ENCODE results near the gene PDE6B. TPM values are rescaled to one million over a fixed set of nuclear protein-coding genes. Genes with fewer than 3 reads are reported as not detected.

Gene PDE6B
- total RNA-seq, 2 experiments from 2014 or later = not detected

- no TSS peak for BruUV-seq (replicated peaks)
- ChIA-PET POLR2A (no interaction called here), CTCF (ENCODE audit: unreplicated experiment) (interaction anchor here (0.6 kb wide), 1 partner anchor 640 kb away, joined by 3 read pairs; no protein-coding TSS in a partner anchor)
- peaks cover 22% of the 10 kb centered on the region for H3K36me3 ChIP-seq (ENCODE audit: insufficient read depth, low read length)
- H3K4me1 ChIP-seq (ENCODE audit: insufficient read depth, low read length, poor library complexity, severe bottlenecking) = peaks cover 6% of the 10 kb centered on the region
- H3K4me3 ChIP-seq (ENCODE audit: low read depth, low read length, poor library complexity, severe bottlenecking) = peak overlapping the region; percentile 82
- intact Hi-C loops (cut with micrococcal nuclease; ENCODE audit: unreplicated experiment) = no loop called here
- no peak for DNase-seq (ENCODE audit: low spot score)
- TF ChIP-seq, protein P1, sequence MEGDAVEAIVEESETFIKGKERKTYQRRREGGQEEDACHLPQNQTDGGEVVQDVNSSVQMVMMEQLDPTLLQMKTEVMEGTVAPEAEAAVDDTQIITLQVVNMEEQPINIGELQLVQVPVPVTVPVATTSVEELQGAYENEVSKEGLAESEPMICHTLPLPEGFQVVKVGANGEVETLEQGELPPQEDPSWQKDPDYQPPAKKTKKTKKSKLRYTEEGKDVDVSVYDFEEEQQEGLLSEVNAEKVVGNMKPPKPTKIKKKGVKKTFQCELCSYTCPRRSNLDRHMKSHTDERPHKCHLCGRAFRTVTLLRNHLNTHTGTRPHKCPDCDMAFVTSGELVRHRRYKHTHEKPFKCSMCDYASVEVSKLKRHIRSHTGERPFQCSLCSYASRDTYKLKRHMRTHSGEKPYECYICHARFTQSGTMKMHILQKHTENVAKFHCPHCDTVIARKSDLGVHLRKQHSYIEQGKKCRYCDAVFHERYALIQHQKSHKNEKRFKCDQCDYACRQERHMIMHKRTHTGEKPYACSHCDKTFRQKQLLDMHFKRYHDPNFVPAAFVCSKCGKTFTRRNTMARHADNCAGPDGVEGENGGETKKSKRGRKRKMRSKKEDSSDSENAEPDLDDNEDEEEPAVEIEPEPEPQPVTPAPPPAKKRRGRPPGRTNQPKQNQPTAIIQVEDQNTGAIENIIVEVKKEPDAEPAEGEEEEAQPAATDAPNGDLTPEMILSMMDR (conservative IDR thresholded peaks at IDR 0.05; ENCODE audit: low read length) = no peak
- no peak for TF ChIP-seq EZH2phosphoT487 (IDR thresholded peaks at IDR 0.05; ENCODE audit: borderline replicate concordance, low read depth, low read length)
- peaks cover 17% of the 10 kb centered on the region; the same call in 1 of the 2 replicates for H3K79me2 ChIP-seq (ENCODE audit: insufficient read depth, low read depth, low read length)
- no peaks in the 10 kb centered on the region for H3K9me3 ChIP-seq (ENCODE audit: low read length)
- H3K4me2 ChIP-seq (ENCODE audit: low read length) = peak overlapping the region; percentile 60
- no peaks in the 10 kb centered on the region for H3K9me2 ChIP-seq (ENCODE audit: insufficient read depth, low read length)
- no peaks in the 10 kb centered on the region for H4K20me1 ChIP-seq (ENCODE audit: insufficient read depth, low read length)
- no peak overlapping the region for H3K27ac ChIP-seq (ENCODE audit: low read depth, low read length, poor library complexity, severe bottlenecking)
- no peak overlapping the region for H2AFZ ChIP-seq (ENCODE audit: low read length)
These were observed 81.6 kb downstream of the PDE6B start for GRCh38 chr4:706834-707598.

DNA sequence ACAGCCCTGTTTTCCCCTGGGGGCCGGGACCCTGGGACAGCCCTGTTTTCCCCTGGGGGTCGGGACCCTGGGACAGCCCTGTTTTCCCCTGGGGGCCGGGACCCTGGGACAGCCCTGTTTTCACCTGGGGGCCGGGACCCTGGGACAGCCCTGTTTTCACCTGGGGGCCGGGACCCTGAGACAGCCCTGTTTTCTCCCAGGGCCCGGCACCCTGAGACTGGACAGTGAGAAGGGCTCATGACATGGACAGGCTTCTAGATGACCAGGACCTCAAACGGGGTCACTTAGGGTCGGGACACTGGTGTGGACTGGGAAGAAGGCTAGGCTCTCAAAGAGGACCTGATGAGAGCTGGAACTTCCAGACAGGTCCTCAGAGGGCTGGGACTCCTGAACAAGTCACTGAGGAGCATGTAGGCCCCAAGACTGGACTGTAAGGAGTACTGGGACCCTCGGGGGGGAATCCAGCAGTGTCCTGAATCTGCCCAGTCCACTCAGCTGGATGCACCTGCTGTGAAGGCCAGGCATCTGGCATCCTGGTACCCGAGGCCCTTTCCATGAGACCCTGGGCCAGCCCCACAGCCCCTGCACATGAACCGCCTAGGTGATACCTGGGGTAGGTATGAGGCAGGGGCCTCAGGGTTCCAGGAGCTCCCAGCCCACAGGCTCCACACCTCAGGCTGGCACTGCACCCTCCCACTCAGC, 82.7 kb downstream of the PDE6B start:
- no peak for DNase-seq (ENCODE audit: low spot score)
- TF ChIP-seq, protein P1 (conservative IDR thresholded peaks at IDR 0.05; ENCODE audit: low read length) = no peak
- TF ChIP-seq EZH2phosphoT487 (IDR thresholded peaks at IDR 0.05; ENCODE audit: borderline replicate concordance, low read depth, low read length) = no peak
- Histone ChIP-seq H2AFZ (ENCODE audit: low read length) (no peak overlapping the region), H3K27ac (ENCODE audit: low read depth, low read length, poor library complexity, severe bottlenecking) (no peak overlapping the region), H3K9me3 (ENCODE audit: low read length) (no peaks in the 10 kb centered on the region), H3K79me2 (ENCODE audit: insufficient read depth, low read depth, low read length) (peaks cover 26% of the 10 kb centered on the region; the same call in 1 of the 2 replicates), H3K4me1 (ENCODE audit: insufficient read depth, low read length, poor library complexity, severe bottlenecking) (peaks cover 6% of the 10 kb centered on the region), H3K4me2 (ENCODE audit: low read length) (no peak overlapping the region), H4K20me1 (ENCODE audit: insufficient read depth, low read length) (no peaks in the 10 kb centered on the region), H3K4me3 (ENCODE audit: low read depth, low read length, poor library complexity, severe bottlenecking) (no peak overlapping the region), H3K36me3 (ENCODE audit: insufficient read depth, low read length) (peaks cover 31% of the 10 kb centered on the region), H3K9me2 (ENCODE audit: insufficient read depth, low read length) (no peaks in the 10 kb centered on the region)
- intact Hi-C loops (cut with micrococcal nuclease; ENCODE audit: unreplicated experiment) = no loop called here
- POLR2A ChIA-PET = no interaction called here
- BruUV-seq (replicated peaks) = no TSS peak
- CTCF ChIA-PET (ENCODE audit: unreplicated experiment) = no interaction called here

DNA sequence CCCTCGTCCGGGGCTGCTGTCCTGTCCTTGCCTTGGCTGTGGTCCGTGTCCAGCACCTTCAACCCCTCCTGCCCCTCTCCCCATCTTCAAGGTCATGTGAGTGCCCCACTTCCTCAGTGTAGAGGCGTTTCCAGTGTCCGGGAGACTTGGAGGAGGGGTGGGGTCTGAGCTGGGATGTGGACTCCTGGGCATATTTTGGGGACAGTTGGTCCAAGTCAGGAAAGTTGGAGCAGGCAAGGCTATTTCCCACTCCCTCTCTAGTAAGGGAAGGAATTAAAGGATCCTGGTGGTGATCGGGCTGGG, 83.2 kb downstream of the PDE6B start:
- Histone ChIP-seq H3K4me1 (ENCODE audit: insufficient read depth, low read length, poor library complexity, severe bottlenecking) (peaks cover 6% of the 10 kb centered on the region), H3K36me3 (ENCODE audit: insufficient read depth, low read length) (peaks cover 36% of the 10 kb centered on the region), H3K4me3 (ENCODE audit: low read depth, low read length, poor library complexity, severe bottlenecking) (no peak overlapping the region), H3K4me2 (ENCODE audit: low read length) (no peak overlapping the region), H3K9me2 (ENCODE audit: insufficient read depth, low read length) (no peaks in the 10 kb centered on the region), H3K79me2 (ENCODE audit: insufficient read depth, low read depth, low read length) (peaks cover 31% of the 10 kb centered on the region; the same call in 1 of the 2 replicates), H3K9me3 (ENCODE audit: low read length) (no peaks in the 10 kb centered on the region), H2AFZ (ENCODE audit: low read length) (no peak overlapping the region), H4K20me1 (ENCODE audit: insufficient read depth, low read length) (no peaks in the 10 kb centered on the region), H3K27ac (ENCODE audit: low read depth, low read length, poor library complexity, severe bottlenecking) (no peak overlapping the region)
- ChIA-PET CTCF (ENCODE audit: unreplicated experiment) (no interaction called here), POLR2A (no interaction called here)
- no TSS peak for BruUV-seq (replicated peaks)
- TF ChIP-seq, protein P1 (conservative IDR thresholded peaks at IDR 0.05; ENCODE audit: low read length) = no peak
- TF ChIP-seq EZH2phosphoT487 (IDR thresholded peaks at IDR 0.05; ENCODE audit: borderline replicate concordance, low read depth, low read length) = no peak
- DNase-seq (ENCODE audit: low spot score) = no peak
- intact Hi-C loops (cut with micrococcal nuclease; ENCODE audit: unreplicated experiment) = no loop called here
